ENCODE data around the gene ITPR2. TPM values are rescaled to one million over a fixed set of nuclear protein-coding genes. Genes with fewer than 3 reads are reported as not detected.

The ITPR2 gene
- total RNA-seq, 2 experiments from 2014 or later: 31.7 to 36.3 TPM

DNA sequence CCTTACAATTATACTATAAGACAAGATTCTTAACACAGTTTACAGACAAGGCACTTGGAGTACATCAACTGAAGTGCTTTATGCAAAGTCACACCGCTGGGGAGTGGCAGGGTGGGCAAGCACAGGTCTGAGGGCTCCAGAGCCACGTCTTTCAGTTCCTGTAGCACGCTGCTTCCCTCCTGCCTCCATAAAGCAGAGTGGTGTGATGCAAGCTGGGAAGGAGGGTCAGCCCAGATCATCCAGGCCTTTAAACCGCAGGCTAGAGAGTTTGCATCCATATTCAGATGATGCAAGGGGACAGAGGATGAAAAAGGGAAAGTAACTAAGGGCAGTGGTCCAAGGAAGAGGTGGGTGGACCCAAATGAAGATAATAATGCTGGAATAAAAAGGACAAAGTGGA, 132.6 kb downstream of the ITPR2 start:
- H3K27ac Mint-ChIP-seq: no peak overlapping the region
- ChIA-PET CTCF (interaction anchor here (1.5 to 1.7 kb wide), 3 partner anchors 15 to 582 kb away, joined by 6 to 8 read pairs (median 6); no protein-coding TSS in a partner anchor), POLR2A (no interaction called here)
- no peaks in the 10 kb centered on the region for H3K9me3 Mint-ChIP-seq
- no peak for DNase-seq
- peaks cover 21% of the 10 kb centered on the region for H3K36me3 Mint-ChIP-seq (ENCODE audit: low read depth)
- H3K27me3 Mint-ChIP-seq: no peaks in the 10 kb centered on the region
- peaks cover 2% of the 10 kb centered on the region for H3K4me1 Mint-ChIP-seq
- no peak overlapping the region for H3K4me3 Mint-ChIP-seq

GRCh38 chr12:26699237-26699636, 133.8 kb downstream of the ITPR2 start:
- Mint-ChIP-seq H3K4me1 (peaks cover 2% of the 10 kb centered on the region), H3K9me3 (no peaks in the 10 kb centered on the region), H3K27ac (no peak overlapping the region), H3K36me3 (ENCODE audit: low read depth) (peaks cover 27% of the 10 kb centered on the region), H3K27me3 (no peaks in the 10 kb centered on the region), H3K4me3 (no peak overlapping the region)
- POLR2A ChIA-PET: no interaction called here
- DNase-seq: no peak
- CTCF ChIA-PET: no interaction called here

DNA sequence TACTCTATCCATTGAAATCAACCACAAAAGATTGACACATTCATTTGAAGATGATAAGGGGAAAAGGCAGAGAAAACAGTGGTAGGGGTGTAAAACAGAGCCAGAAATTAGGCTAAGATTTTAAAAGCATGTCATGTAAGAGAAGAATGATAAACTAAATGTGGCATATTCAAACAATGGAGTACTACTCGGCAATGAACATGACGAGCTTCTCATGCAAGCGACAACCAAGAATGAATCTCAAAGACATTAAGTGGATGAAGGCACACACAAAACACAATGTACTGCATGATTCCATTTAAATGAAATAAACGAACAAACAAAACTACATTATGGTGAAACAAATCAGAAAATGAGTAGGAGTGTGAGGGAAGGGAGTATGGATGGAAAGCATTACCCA, 134.8 kb downstream of the ITPR2 start:
- Mint-ChIP-seq H3K4me3 (no peak overlapping the region), H3K27me3 (no peaks in the 10 kb centered on the region), H3K9me3 (no peaks in the 10 kb centered on the region), H3K27ac (no peak overlapping the region), H3K4me1 (peaks cover 2% of the 10 kb centered on the region), H3K36me3 (ENCODE audit: low read depth) (peaks cover 28% of the 10 kb centered on the region)
- ChIA-PET CTCF (interaction anchor here (0.6 kb wide), 1 partner anchor 478 kb away, joined by 3 read pairs; no protein-coding TSS in a partner anchor), POLR2A (no interaction called here)
- DNase-seq: no peak

DNA sequence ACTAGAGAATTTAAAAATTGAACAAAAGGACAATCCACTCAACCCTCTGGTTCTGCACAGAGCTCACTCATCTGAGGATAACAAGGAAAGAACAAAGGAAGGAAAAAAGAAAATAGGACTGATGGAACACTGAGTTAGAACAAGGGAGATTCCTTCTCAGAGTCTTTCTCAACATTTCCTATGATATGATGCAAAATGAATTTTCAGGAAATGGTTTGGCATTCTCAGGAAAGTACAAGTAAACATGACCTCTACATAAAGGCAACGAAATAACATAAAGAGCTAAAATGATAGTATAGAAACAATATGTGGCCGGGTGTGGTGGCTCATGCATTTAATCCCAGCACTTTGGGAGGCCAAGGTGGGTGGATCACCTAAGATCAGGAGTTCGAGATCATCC, 135.8 kb downstream of the ITPR2 start:
- Mint-ChIP-seq H3K27me3 (no peaks in the 10 kb centered on the region), H3K27ac (no peak overlapping the region), H3K4me3 (no peak overlapping the region), H3K9me3 (no peaks in the 10 kb centered on the region), H3K4me1 (peaks cover 2% of the 10 kb centered on the region), H3K36me3 (ENCODE audit: low read depth) (peaks cover 28% of the 10 kb centered on the region)
- no peak for DNase-seq
- CTCF ChIA-PET: interaction anchor here (1.4 kb wide), 1 partner anchor 317 kb away, joined by 3 read pairs; the partner anchor contains the start of gene TM7SF3
- POLR2A ChIA-PET: no interaction called here

DNA sequence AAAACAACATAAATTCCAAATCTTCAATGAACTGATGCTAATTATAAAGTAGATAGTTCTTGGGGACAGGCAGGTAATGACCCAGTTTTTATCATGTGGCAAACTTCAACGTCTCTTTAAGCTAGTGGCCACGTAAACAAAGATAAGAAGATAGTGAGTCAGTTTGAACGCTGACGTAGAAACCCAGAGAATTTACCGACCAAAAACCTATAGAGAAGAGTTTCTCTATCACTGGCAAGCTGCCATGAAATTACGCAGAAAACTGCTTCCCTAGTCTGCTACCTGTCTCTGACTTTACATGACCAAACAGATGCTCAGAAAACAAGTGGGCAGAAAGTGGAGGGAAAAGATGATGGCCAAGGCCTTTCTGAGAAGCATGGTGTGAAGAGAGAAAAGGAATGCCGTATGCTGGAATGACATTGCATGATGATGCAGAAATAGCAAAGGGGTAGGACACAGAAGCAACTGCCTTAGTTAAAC, 136.3 kb downstream of the ITPR2 start:
- peaks cover 2% of the 10 kb centered on the region for H3K4me1 Mint-ChIP-seq
- POLR2A ChIA-PET: no interaction called here
- H3K36me3 Mint-ChIP-seq (ENCODE audit: low read depth): peaks cover 28% of the 10 kb centered on the region
- H3K27me3 Mint-ChIP-seq: no peaks in the 10 kb centered on the region
- no peak overlapping the region for H3K4me3 Mint-ChIP-seq
- H3K27ac Mint-ChIP-seq: no peak overlapping the region
- no peak for DNase-seq
- CTCF ChIA-PET: interaction anchor here (1.4 kb wide), 1 partner anchor 317 kb away, joined by 3 read pairs; the partner anchor contains the start of gene TM7SF3
- no peaks in the 10 kb centered on the region for H3K9me3 Mint-ChIP-seq

DNA sequence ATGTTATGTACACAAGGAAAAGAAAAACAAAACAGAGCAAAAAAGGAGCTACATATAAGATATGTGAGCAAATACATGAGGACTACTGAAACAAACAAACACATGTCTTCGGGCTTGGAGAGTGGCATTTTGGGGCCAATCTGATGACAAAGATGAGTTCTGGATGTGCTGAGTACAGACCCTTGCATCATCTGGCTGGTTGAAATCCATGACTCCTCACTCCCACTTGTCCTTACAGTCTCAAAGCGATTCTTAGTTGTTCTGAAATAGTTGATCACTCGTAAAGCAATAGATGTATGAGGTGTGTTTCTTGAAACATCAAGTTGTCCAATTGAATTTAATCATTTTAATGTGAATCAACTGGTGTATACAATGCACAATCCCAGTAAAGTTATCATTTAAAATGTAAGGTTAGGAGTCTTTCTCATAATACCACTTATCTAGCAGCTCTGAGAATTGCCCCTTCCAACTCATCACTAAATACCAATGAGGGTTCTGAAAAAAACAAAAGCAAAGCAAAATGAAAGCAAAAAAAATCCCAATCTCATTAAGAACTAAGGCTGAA, 136.9 kb downstream of the ITPR2 start:
- no peak for DNase-seq
- Mint-ChIP-seq H3K27me3 (no peaks in the 10 kb centered on the region), H3K27ac (no peak overlapping the region), H3K4me3 (no peak overlapping the region), H3K4me1 (peaks cover 2% of the 10 kb centered on the region), H3K9me3 (no peaks in the 10 kb centered on the region), H3K36me3 (ENCODE audit: low read depth) (peaks cover 28% of the 10 kb centered on the region)
- CTCF ChIA-PET: interaction anchor here (1.3 kb wide), 1 partner anchor 189 kb away, joined by 4 read pairs; no protein-coding TSS in a partner anchor
- POLR2A ChIA-PET: interaction anchor here (0.7 kb wide), 1 partner anchor 136 kb away, joined by 3 read pairs; no protein-coding TSS in a partner anchor

DNA sequence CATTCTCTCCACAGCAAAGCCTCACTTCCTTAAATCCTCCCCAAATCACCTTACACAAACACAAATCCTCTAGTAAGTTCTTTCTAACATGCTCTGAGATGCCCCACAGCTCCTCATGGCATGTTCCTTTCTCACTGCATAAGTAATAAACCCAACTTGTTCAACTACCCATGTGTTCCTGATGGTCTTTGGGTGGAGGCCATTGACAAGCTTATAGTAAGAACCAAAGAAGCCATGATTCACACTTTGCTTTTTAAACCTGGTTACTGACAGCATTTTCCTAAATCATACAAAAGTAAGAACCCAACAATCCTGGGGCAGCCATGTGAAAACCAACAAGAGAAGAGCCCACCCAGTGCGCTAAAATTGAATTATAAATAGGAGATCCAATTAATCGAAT, 138.6 kb downstream of the ITPR2 start:
- Mint-ChIP-seq H3K27ac (no peak overlapping the region), H3K9me3 (no peaks in the 10 kb centered on the region), H3K4me1 (peaks cover 2% of the 10 kb centered on the region), H3K4me3 (no peak overlapping the region), H3K27me3 (no peaks in the 10 kb centered on the region), H3K36me3 (ENCODE audit: low read depth) (peaks cover 28% of the 10 kb centered on the region)
- CTCF ChIA-PET: no interaction called here
- POLR2A ChIA-PET: no interaction called here
- no peak for DNase-seq

GRCh38 chr12:26692407-26692806, 140.6 kb downstream of the ITPR2 start:
- Mint-ChIP-seq H3K27me3 (no peaks in the 10 kb centered on the region), H3K4me3 (no peak overlapping the region), H3K36me3 (ENCODE audit: low read depth) (peaks cover 25% of the 10 kb centered on the region), H3K9me3 (no peaks in the 10 kb centered on the region), H3K4me1 (peaks cover 2% of the 10 kb centered on the region), H3K27ac (no peak overlapping the region)
- CTCF ChIA-PET: no interaction called here
- DNase-seq: no peak
- POLR2A ChIA-PET: no interaction called here

DNA sequence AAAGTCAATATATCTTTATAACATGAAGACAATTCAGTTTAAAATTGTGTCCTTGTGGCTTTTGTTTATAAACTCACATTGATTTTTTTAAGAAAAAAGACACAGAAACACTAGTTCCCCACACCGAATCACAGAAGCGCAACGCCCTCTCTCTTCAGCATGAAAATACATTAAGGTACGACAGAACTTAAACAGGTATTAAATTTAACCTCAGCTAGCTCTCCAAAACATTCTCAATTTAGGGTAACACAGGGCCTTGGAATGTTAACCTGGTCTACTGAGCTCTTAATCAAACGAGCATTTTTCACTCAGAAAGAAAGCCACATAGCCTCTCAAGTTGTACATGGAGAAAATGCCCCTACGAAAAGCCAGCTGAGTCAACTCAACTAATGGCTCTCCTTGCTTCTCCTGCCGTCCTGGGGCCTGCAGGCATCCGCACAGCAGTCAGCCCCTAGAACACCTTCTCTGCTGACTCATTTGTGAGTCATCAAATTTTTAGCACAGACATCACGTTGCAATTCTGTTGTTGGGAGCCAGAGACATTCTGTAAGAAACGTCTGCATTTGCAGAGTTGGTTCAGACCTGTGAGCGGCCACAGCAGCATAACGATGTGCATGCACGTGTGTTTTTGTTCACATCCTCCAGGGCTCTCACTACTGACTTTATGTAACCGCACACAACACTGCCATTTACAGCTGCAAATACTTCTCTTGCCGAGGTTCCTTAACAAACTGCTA, 141.6 kb downstream of the ITPR2 start:
- no peak for DNase-seq
- Mint-ChIP-seq H3K4me3 (no peak overlapping the region), H3K36me3 (ENCODE audit: low read depth) (peaks cover 21% of the 10 kb centered on the region), H3K9me3 (no peaks in the 10 kb centered on the region), H3K27me3 (no peaks in the 10 kb centered on the region), H3K27ac (no peak overlapping the region), H3K4me1 (no peaks in the 10 kb centered on the region)
- CTCF ChIA-PET: interaction anchor here (0.6 kb wide), 1 partner anchor 10 kb away, joined by 3 read pairs; no protein-coding TSS in a partner anchor
- POLR2A ChIA-PET: interaction anchor here (0.5 kb wide), 1 partner anchor 240 kb away, joined by 4 read pairs; no protein-coding TSS in a partner anchor

- ChIA-PET POLR2A (no interaction called here), CTCF (interaction anchor here (0.6 kb wide), 1 partner anchor 11 kb away, joined by 3 read pairs; no protein-coding TSS in a partner anchor)
- no peaks in the 10 kb centered on the region for H3K9me3 Mint-ChIP-seq
- DNase-seq: no peak
- H3K4me3 Mint-ChIP-seq: no peak overlapping the region
- H3K27ac Mint-ChIP-seq: no peak overlapping the region
- peaks cover 17% of the 10 kb centered on the region for H3K36me3 Mint-ChIP-seq (ENCODE audit: low read depth)
- H3K27me3 Mint-ChIP-seq: no peaks in the 10 kb centered on the region
- H3K4me1 Mint-ChIP-seq: no peaks in the 10 kb centered on the region
Observed at GRCh38 chr12:26690601-26691000, 142.4 kb downstream of the ITPR2 start.

DNA sequence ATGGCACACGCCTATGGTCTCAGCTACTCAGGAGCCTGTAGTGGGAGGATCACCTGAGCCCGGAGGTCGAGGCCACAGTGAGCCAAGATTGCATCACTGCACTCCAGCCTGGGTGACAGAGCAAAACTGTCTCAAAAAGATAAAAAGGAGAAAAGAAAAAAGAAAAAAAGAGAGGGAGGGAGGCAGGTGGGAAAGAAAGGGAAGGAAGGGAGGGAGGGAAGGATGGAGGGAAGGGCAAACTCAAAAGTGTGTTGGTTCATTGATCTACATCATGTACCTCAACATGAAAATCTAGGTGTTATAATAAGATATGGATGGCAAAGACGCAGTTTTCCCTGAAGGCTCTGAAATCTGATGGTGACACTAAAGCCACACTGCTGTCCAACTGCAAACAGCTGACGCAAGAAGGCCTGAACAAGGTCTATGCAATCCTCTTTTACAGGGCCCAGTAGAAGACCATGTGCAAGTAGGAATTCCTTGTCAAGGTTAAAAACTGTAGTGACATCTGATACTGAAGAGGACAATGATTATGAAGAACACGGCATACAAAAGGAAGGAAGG, 143.6 kb downstream of the ITPR2 start:
- CTCF ChIA-PET: no interaction called here
- POLR2A ChIA-PET: no interaction called here
- no peak for DNase-seq
- Mint-ChIP-seq H3K27me3 (no peaks in the 10 kb centered on the region), H3K27ac (no peak overlapping the region), H3K9me3 (no peaks in the 10 kb centered on the region), H3K4me3 (no peak overlapping the region), H3K4me1 (no peaks in the 10 kb centered on the region), H3K36me3 (ENCODE audit: low read depth) (peaks cover 13% of the 10 kb centered on the region)

- H3K36me3 Mint-ChIP-seq (ENCODE audit: low read depth): peaks cover 11% of the 10 kb centered on the region
- POLR2A ChIA-PET: no interaction called here
- H3K4me3 Mint-ChIP-seq: no peak overlapping the region
- DNase-seq: no peak
- CTCF ChIA-PET: no interaction called here
- H3K27ac Mint-ChIP-seq: no peak overlapping the region
- no peaks in the 10 kb centered on the region for H3K9me3 Mint-ChIP-seq
- no peaks in the 10 kb centered on the region for H3K27me3 Mint-ChIP-seq
- H3K4me1 Mint-ChIP-seq: no peaks in the 10 kb centered on the region
Observed at GRCh38 chr12:26688344-26688904, 144.6 kb downstream of the ITPR2 start.

DNA sequence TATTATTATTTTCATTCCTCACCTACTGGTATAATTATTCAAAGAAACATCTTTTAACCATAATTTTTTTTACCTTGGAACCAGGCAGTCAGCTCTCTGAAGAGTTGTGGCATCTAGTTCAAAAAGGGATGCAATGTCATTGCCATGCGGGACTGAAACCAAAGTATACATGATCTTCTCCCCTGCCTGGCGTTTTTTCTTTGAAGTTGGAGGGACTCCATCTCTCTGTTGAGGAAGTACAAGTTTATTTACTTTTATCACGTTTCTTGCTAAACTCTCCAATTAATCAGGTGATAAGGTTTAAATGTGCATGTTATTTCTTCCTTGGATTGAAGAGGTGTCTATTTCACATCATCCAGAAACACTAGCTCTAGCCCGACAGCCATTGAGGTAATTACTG, 146.6 kb downstream of the ITPR2 start:
- H3K9me3 Mint-ChIP-seq: no peaks in the 10 kb centered on the region

More for the DNA sequence above, 146.6 kb downstream of the ITPR2 start:
- Mint-ChIP-seq H3K27ac (no peak overlapping the region), H3K4me3 (no peak overlapping the region), H3K27me3 (no peaks in the 10 kb centered on the region), H3K36me3 (ENCODE audit: low read depth) (peaks cover 16% of the 10 kb centered on the region), H3K4me1 (no peaks in the 10 kb centered on the region)
- no peak for DNase-seq
- CTCF ChIA-PET: no interaction called here
- POLR2A ChIA-PET: no interaction called here

All from activated CD4-positive, alpha-beta memory T cell treated with anti-CD3 and anti-CD28 coated beads, Interleukin-2, amount 10 ng/mL, durations not matched to agents 7 days and 5 days (primary cell).